DOHH2 (cell line): ENCODE measurements around the gene SIRT1.

Source experiments
- CTCF ChIP-seq: fragments of 200-600 bp; sonication (generic); IDR thresholded peaks from one replicate; pipeline ENCODE4 v1.5.1; 2014; ENCODE audit warnings: antibody characterized with exemption, mild to moderate bottlenecking, low read depth, low read length; ENCODE audit not compliant: poor library complexity, severe bottlenecking
- EZH2phosphoT487 ChIP-seq: fragments of 200-600 bp; sonication (generic); IDR thresholded peaks from 2 replicates; pipeline ENCODE4 v1.6.1; 2017; ENCODE audit warnings: borderline replicate concordance, mild to moderate bottlenecking, antibody characterized with exemption, low read length, moderate library complexity, mixed read lengths

GRCh38 chr10:67935223-67935622 lies 50.8 kb downstream of the SIRT1 start:
- TF ChIP-seq CTCF, result no peak
- no peak for TF ChIP-seq EZH2phosphoT487
